ENCODE results near the gene TMEM202.

GRCh38 chr15:72382146-72382545, 16.0 kb upstream of the TMEM202 start:
- no peak for TF ChIP-seq SNAI2 (CRISPR knock-in tag; IDR thresholded peaks at IDR 0.05)
- no peak for TF ChIP-seq ZFP3 (CRISPR knock-in tag; IDR thresholded peaks at IDR 0.05)
- no peak for TF ChIP-seq ARNTL (CRISPR knock-in tag; IDR thresholded peaks at IDR 0.05; ENCODE audit: borderline replicate concordance, low read depth)
- TF ChIP-seq ISL1 (CRISPR knock-in tag; IDR thresholded peaks at IDR 0.05), result no peak
- TF ChIP-seq OSR1 (CRISPR knock-in tag; IDR thresholded peaks at IDR 0.05), result no peak

Measured in SK-N-SH treated with all-trans-retinoic acid at 6 μM for 48 hours (cell line).